Skin epidermis (tissue), 12 donors: Measurements from ENCODE around the gene ARHGAP32.
"Not testable (repeated sequence)": the region's sequence is repeated elsewhere in the genome, so short reads cannot be mapped to it uniquely, and the experiment has no call there.

Experiments used
- H3K27ac ChIP-seq, 21 experiments: fragments of 200-600 bp; sonication (generic) in 11 of 21; one replicate each; pipeline ENCODE4 v1.5.0; 2020; ENCODE audit warnings: mild to moderate bottlenecking in 3 of 21, inconsistent platforms in 2 of 21, moderate library complexity in 2 of 21
- H3K4me3 ChIP-seq, 7 experiments: fragments of 200-600 bp; sonication (generic) in 2 of 7; one replicate each; pipeline ENCODE4 v1.5.0; 2020; ENCODE audit warnings: inconsistent platforms in 2 of 7, mild to moderate bottlenecking in 2 of 7, moderate library complexity in 1 of 7

ARHGAP32 gene

DNA sequence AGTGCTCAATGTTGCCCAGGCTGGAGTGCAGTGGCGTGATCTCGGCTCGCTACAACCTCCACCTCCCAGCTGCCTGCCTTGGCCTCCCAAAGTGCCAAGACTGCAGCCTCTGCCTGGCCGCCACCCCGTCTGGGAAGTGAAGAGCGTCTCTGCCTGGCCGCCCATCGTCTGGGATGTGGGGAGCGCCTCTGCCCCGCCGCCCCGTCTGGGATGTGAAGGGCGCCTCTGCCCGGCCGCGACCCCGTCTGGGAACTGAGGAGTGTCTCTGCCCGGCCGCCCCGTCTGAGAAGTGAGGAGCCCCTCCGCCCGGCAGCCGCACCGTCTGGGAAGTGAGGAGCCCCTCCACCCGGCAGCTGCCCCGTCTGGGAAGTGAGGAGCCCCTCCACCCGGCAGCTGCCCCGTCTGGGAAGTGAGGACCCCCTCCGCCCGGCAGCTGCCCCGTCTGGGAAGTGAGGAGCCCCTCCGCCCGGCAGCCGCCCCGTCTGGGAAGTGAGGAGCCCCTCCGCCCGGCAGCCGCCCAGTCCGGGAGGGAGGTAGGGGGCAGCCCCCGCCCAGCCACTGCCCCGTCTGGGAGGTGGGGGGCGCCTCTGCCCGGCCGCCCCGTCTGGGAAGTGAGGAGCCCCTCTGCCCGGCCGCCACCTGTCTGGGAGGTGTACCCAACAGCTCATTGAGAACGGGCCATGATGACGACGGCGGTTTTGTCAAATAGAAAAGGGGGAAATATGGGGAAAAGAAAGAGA, 63.1 kb downstream of the ARHGAP32 start:
- not testable (repeated sequence) for H3K27ac ChIP-seq, H3K4me3 ChIP-seq

DNA sequence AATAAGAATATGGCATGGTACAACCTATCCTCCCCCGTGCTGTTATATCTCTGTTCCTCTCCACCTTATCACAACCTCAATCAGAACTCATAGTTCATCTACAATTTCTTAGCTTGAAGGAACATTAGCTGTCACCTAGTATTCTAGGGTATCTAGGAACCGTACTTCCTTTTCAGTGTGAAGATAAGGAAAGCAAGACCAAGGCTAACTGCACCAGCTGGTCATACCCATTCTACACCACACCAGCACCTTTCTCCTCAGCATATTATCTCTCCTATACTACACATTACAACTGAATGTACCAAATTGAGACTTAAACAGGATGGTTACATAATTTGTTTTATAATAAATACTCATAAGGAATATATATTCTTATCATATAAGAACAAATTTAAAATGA, 73.1 kb downstream of the ARHGAP32 start:
- no peak overlapping the region for H3K4me3 ChIP-seq
- no peak overlapping the region for H3K27ac ChIP-seq

DNA sequence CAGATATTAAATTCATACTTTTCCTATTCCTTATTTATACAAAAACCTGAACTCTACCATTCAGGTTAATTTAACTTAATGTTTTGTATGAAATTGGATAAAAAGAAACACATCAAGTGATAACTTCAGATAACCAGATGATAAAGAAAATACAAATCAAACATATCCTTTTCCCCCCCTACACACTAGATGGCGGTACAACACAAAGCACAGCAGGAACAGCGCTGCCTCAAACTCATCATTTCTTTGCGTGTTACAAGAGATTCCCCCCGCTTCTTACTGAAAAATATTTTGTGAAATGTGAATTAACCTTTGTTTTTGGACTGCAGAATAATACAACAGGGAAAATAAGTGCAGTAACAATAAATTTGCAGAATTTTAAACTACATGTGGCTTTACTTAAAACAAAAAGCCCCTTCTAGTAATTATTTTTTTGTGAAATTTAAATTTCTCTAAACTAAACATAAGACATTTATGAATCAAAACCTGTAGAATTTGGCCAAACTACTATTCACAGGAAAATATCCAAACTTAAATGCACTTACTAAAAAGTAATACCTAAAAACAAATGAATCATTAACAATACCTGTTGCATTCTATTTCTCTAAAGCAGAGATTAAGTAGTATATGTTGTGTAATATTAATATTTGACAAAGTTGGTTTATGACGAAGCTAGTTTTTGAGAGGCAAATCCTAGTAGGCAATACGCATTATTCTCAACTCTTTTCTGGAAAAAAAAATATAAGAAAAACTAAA, 74.4 kb downstream of the ARHGAP32 start:
- no peak overlapping the region for H3K27ac ChIP-seq
- no peak overlapping the region for H3K4me3 ChIP-seq

DNA sequence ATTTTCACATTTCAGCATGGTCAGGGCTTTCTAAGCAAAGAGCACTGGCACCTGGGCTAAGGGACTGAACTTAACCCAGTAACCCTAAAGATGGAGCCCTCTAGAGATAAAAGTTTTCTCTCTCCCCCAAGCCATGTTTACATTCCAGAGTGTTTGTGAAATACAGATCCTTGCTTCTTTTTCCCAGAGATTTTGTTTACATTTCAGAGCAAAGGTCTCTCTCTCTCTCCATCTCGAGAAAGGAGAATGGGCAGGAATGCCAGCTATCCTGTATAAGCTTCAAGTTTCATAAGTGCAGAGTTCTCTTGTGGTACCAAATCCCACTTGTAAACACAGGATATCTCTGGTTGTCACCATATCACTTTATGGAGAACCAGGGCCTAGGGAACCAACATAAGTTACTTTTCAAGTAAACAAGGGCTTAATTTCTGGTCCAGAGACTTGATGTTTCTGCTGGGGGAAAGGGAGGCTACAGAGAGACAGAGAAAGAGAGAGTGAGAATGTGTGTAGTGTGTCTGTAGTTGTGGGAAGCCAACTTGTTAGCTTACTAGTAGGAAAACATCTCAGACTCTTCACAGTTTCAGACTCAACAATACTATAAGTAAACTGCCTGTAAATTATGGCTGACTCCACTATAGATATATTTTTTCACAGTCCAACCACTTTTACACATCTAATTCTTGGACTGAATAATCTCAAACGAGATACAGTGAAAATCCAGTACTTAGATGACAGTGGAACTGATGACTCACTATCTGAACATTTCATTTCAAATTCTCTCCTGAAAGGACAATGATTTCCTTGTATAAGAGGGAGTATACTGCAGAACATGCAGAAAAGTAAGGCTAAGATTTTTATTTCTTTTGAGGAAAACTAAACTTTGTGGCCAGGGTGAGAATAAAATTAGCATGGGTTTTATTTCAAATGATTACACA, 76.2 kb downstream of the ARHGAP32 start:
- no peak overlapping the region for H3K27ac ChIP-seq
- no peak overlapping the region for H3K4me3 ChIP-seq

DNA sequence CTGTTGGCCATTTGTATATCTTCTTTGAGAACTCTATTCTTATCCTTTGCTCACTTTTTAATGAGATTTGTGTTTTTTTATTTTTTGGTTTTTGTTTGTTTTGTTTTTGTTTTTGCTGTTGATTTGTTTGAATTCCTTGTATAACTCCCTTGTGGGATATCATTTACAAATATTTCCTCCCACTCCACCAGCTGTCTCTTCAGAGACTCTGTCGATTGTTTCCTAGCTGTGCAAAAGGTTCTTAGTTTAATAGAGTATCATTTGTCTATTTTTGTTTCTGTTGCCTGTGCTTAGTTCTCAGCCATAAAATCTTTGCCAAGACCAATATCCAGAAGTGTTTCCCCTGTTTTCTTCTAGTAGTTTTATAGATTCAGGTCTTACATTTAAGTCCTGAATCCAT, 82.4 kb downstream of the ARHGAP32 start:
- no peak overlapping the region for H3K4me3 ChIP-seq
- H3K27ac ChIP-seq = no peak overlapping the region

DNA sequence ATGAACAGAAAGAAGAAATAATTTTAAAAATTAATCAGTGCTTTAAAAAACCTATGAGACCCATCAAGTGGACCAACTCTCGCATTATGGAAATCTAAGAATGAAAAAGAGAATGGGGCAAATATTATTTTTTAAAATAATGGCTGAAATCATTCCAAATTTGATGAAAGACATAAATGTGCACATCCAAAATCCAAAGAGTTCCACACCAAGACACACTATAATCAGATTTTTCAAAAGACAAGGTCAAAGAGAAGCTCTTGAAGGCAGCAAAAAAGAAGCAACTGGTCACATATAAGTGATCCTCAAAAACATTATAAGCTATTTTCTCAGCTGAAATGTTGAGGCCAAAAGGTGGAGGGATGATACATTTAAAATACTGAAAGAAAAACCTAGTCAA, 85.3 kb downstream of the ARHGAP32 start:
- Histone ChIP-seq H3K4me3 (no peak overlapping the region), H3K27ac (no peak overlapping the region)

DNA sequence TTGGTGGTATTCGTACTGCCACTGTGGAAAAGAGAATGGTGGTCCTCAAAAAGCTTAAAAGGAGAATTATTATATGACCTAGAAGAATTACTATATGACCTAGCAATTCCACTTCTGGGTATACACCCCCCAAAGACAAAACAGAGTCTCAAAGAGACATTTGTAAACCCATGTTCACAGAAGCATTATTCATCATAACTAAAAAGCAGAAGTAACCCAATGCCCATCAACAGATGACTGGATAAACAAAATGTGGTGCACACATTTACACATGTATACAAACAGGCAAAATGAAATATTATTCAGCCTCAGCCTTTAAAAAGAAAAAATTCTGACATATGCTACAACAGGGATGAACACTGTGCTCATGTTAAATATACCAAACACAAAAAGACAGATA, 89.4 kb downstream of the ARHGAP32 start:
- H3K27ac ChIP-seq = no peak overlapping the region

DNA sequence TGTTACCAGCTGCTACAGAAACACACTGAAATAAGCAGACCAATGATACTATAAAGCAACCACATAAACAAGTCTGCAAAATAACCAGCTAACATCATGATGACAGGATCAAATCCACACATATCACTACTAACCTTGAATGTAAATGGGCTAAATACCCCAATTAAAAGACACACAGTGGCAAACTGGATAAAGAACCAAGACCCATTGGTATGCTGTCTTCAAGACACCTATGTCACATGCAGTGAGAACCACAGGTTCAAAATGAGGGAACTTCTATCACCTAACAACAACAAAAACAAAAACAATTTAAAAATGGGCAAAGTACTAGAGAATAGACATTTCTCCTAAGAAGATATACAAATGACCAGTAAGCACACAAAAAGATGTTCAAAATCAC, 89.9 kb downstream of the ARHGAP32 start:
- H3K27ac ChIP-seq = no peak overlapping the region
- no peak overlapping the region for H3K4me3 ChIP-seq

More for the DNA sequence above, 89.4 kb downstream of the ARHGAP32 start:
- H3K4me3 ChIP-seq = no peak overlapping the region

DNA sequence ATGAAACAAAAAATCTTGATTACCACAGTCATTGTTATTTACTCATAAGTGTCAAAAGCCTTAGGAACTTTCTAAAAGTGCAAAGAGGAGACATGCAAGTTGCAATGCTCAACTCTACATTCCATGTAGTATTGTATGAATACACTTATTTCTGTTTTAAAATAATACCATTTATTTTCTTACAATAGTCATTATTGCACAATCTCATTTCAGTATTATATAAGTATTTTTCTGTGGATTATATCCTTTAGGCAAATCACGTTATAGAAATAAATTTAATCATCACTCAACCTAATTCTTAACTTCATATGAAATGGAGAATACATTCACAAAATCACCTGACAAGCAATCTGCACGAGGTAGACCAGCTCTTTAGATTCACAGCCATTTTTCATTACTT, 98.8 kb downstream of the ARHGAP32 start:
- H3K4me3 ChIP-seq = no peak overlapping the region
- no peak overlapping the region for H3K27ac ChIP-seq

DNA sequence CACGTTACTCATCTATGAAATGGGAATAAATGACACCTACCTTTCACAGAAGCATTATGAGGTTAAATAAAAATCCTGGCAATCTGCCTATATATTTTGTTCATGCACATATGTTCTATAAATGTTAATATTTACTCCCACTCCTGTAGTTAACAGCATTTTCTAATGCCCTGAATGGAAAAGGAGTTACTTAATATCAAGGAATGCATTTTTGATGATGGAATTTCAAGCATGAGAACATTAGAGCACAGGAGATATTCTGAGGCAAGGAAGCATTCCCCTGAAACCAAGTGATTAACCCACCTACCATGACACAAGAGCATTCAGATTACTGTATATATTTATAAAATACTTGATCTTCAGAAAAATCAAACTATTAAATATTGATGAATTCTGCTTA, 102.1 kb downstream of the ARHGAP32 start:
- Histone ChIP-seq H3K27ac (no peak overlapping the region), H3K4me3 (no peak overlapping the region)

DNA sequence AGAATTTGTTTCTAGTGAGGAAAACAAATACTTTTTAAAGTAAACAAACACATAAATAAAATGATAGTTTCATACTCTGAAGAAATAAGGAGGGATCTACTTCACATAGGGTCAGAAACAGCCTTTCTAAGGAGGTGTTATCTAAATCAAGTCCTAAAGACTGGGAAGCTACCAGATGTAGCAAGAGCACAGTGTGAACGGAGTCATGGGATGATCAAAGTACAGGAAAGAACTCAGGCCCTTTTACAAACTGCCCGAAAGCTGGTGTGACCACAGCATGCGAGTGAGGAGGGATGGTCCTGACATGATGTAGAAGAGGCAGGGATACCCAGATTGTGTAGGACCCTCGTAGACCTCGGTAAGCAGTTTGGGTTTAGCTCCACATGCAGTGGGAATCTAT, 102.8 kb downstream of the ARHGAP32 start:
- no peak overlapping the region for H3K27ac ChIP-seq
- H3K4me3 ChIP-seq = no peak overlapping the region

DNA sequence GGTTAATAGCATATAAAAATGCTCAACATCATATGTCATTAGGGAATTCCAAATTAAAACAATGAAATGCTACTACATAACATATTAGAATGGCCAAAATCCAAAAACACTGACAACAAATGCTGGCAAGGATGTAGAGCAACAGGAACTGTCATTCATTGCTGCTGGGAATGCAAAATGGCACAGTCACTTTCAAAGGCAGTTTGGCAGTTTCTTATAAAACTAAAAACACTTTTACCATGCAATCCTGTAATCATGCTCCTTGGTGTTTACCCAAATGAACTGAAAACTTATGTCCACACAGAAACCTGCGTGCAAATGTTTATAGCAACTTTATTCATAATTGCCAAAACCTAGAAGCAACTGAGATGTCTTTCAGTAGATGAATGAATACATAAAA, 105.1 kb downstream of the ARHGAP32 start:
- Histone ChIP-seq H3K27ac (no peak overlapping the region), H3K4me3 (no peak overlapping the region)

DNA sequence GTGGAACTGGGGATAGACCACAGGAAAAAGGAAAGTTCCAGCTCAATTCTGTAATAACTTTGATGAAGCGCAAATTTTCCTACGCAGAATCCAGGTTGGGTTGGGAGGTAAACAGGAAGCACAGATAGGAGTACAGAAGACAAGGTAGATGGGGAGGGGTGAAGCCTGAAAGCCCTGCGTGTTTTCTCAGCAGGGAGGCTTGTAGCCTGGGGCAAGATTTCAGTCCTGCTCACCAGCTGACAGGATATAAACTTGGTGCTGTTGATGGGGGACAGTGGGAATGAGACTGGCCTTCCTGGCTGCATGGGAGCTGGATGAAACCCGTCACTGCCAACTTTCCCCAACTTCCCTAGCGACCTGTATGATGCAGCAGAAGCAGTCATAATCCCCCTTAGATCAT, 114.9 kb downstream of the ARHGAP32 start:
- H3K27ac ChIP-seq = no peak overlapping the region
- H3K4me3 ChIP-seq = no peak overlapping the region

DNA sequence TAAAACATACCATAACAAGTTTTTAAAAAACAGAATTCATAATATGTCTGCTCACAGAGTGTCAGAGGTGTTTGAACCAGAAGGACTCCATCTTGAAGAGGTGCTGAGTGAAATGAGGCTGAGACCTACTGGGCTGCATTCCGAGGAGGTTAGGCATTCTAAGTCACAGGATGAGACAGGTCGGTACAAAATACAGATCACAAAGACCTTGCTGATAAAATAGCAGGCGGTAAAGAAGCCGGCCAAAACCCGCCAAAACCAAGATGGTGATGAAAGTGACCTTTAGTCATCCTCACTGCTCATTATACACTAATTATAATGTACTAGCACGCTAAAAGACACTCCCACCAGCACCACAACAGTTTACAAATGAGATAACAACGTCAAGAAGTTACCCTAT, 116.4 kb downstream of the ARHGAP32 start:
- H3K27ac ChIP-seq = no peak overlapping the region
- no peak overlapping the region for H3K4me3 ChIP-seq

DNA sequence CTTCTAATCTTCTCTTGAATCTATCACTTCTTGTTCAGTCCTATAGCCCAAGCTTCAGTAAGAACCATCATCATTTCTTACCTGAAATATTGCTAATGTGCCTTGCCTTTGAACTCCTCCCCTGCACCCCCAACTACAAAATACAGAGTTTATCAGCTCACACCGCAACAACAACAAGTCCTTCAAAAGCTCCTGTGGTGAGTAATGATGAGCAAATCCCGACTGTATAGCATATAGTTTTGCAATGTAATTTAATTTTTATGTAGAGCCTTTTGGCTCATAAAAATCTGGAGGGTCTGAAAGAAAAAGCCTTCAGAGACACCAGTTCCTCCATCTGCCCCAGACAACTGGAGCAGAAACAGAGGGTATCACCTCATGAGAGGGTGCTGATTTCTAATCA, 124.7 kb downstream of the ARHGAP32 start:
- Histone ChIP-seq H3K27ac (no peak overlapping the region), H3K4me3 (no peak overlapping the region)

DNA sequence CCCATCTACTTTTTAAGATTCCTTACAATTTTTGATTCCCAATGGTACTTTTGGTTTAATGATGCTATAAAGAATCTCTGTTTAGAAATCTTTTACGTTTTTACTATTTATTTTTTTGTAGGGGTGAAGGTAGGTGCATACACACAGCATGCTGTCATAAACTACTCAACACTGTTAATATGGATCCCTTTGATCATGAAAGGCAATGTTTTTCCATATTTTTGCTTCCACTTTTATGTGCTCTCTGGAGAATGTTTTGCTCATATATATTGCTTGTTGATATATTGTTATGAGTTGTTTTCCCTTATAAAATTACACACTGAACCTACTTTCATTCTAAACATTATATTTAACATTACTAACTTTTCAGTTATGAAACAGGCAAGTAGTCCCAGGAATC, 125.9 kb downstream of the ARHGAP32 start:
- Histone ChIP-seq H3K27ac (no peak overlapping the region), H3K4me3 (no peak overlapping the region)

DNA sequence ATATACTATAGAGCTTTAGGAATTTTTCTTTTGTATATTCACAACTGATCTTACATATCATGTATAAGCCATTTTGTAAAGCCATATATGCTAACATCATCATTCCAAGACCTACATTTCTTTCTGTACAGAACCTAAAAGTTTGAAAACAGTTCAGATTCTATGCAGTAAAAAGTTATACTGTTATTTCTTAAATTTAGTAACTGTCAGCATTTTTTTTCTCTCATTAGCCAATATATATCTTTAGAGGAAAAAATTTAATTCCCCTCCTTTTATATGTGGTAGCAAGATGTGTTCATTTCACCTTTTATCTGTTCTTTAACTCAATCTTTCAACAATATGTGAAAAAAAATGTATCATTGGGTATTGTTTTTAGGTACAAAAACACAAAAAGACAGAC, 129.0 kb downstream of the ARHGAP32 start:
- no peak overlapping the region for H3K4me3 ChIP-seq
- no peak overlapping the region for H3K27ac ChIP-seq

DNA sequence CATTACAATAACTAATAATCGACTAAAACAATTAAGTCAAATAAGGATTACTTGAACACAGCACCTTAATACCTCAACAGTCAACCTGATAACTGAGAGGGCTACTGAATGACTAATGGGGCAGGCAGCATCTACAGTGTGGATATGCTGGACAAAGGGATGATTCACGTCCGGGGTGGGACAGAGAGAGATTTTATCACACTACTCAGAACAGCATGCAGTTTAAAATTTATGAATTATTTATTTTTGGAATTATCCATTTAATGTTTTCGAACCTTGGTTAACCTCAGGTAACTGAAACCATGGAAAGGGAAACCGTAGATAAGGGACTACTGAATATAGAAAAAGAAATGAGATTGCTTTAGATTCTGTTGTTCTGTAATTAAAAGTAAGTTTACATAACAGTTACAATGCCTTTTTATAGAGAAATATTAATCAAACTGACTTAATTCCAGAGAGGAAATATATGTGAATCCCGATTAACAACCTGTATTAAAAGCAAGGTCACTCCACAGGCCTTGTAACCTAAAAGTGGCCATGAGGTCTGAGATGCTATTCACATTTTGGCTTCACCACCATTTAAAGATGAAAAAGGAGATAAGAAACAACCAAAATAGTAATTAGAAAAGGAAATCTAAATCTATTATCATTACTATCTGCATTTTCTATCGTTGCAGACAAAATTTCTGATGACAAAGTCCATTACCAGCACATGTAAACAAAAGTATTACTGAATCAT, 130.5 kb downstream of the ARHGAP32 start:
- Histone ChIP-seq H3K27ac (no peak overlapping the region), H3K4me3 (no peak overlapping the region)

DNA sequence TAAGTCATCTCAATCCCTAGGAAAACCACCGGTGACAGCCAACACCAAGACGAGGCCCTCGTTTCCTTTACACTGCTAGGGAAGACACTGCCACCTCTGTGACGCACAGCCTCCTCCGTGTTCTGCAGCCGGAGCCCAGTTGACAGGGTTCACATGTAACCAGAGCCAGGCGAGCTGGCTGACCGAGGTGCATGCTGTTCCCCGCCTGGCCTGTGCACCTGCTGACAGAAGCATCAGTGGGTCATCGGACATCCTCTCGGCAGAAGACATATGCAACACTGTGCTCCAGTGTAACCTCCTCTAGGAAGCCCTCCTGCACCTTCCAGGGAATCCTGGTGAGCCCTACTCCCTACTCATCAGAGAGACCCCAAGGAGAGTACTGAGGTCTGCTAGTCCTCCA, 135.2 kb downstream of the ARHGAP32 start:
- no peak overlapping the region for H3K4me3 ChIP-seq
- H3K27ac ChIP-seq = no peak overlapping the region

DNA sequence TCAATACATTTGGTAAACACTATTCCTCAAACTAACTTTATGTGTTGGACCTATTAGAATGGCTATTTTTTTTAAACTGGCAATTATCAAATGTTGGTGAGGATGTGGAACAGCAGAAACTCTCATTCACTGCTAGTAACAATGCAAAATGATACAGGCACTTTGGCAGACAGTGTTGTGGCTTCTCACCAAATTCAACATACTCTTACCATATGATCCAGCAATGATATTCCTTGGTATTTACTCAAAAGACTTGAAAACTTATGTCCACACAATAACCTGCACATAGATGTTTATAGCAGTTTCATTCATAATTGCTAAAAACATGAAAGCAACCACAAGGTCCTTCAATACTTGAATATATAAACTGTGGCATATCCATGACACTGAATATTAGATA, 136.9 kb downstream of the ARHGAP32 start:
- no peak overlapping the region for H3K4me3 ChIP-seq
- H3K27ac ChIP-seq = no peak overlapping the region
